ENCODE data around the gene SLC25A26.
"Not testable (repeated sequence)": the region's sequence is repeated elsewhere in the genome, so short reads cannot be mapped to it uniquely, and the experiment has no call there.

SLC25A26 gene

GRCh38 chr3:66280304-66280703 is 59.5 kb downstream of the SLC25A26 start:
- no peak overlapping the region for H3K18ac ChIP-seq (ENCODE audit: low read length)
- no peak overlapping the region for H2BK5ac ChIP-seq (ENCODE audit: low read length)
- no peaks in the 10 kb centered on the region for H3K4me1 ChIP-seq (ENCODE audit: control insufficient read depth, low read depth, low read length)
- no peak overlapping the region for H2BK120ac ChIP-seq (ENCODE audit: low read depth, low read length)
- no peaks in the 10 kb centered on the region for H3K79me2 ChIP-seq (ENCODE audit: control insufficient read depth, insufficient read depth, low read length)
- no peak overlapping the region for H3K23ac ChIP-seq (ENCODE audit: low read length)
- H3K56ac ChIP-seq (ENCODE audit: low read length), result no peak overlapping the region
- WGBS (ENCODE audit: extremely low coverage, insufficient coverage, low lambda C conversion rate), result no CpG with 5 or more reads among the region's 3 CpGs
- no peaks in the 10 kb centered on the region for H3K27me3 ChIP-seq (ENCODE audit: insufficient read depth, low read length, poor library complexity)
- no peaks in the 10 kb centered on the region for H3K79me1 ChIP-seq (ENCODE audit: low read length)
- no peak overlapping the region for H2AK5ac ChIP-seq (ENCODE audit: low read length)
- H3K9ac ChIP-seq (ENCODE audit: low read length), result no peak overlapping the region
- H4K8ac ChIP-seq (ENCODE audit: low read depth, low read length), result no peak overlapping the region
- no peak overlapping the region for H3K4ac ChIP-seq (ENCODE audit: low read depth, low read length)
- no peak overlapping the region for H3K27ac ChIP-seq (ENCODE audit: low read depth, low read length)
- no peak overlapping the region for H2BK15ac ChIP-seq (replicated peaks; ENCODE audit: low read depth)
- H4K5ac ChIP-seq (ENCODE audit: low read length), result no peak overlapping the region
- H3K36me3 ChIP-seq (ENCODE audit: control insufficient read depth, insufficient read depth, low read length), result no peaks in the 10 kb centered on the region
- DNase-seq, result no peak
- H3K4me3 ChIP-seq (ENCODE audit: low read length), result no peak overlapping the region
- H3K4me2 ChIP-seq (ENCODE audit: low read length), result no peak overlapping the region

- not testable (repeated sequence) for H3K4ac ChIP-seq (ENCODE audit: low read depth, low read length); H2AK5ac ChIP-seq (ENCODE audit: low read length); H3K79me2 ChIP-seq (ENCODE audit: control insufficient read depth, insufficient read depth, low read length); H3K27me3 ChIP-seq (ENCODE audit: insufficient read depth, low read length, poor library complexity); H2BK120ac ChIP-seq (ENCODE audit: low read depth, low read length); H3K79me1 ChIP-seq (ENCODE audit: low read length); H3K4me3 ChIP-seq (ENCODE audit: low read length); H2BK5ac ChIP-seq (ENCODE audit: low read length); H3K56ac ChIP-seq (ENCODE audit: low read length); H3K9ac ChIP-seq (ENCODE audit: low read length); DNase-seq; H3K36me3 ChIP-seq (ENCODE audit: control insufficient read depth, insufficient read depth, low read length); H3K23ac ChIP-seq (ENCODE audit: low read length); H3K18ac ChIP-seq (ENCODE audit: low read length); H4K8ac ChIP-seq (ENCODE audit: low read depth, low read length); H3K4me2 ChIP-seq (ENCODE audit: low read length); H3K27ac ChIP-seq (ENCODE audit: low read depth, low read length); H4K5ac ChIP-seq (ENCODE audit: low read length); H2BK15ac ChIP-seq (replicated peaks; ENCODE audit: low read depth); H3K4me1 ChIP-seq (ENCODE audit: control insufficient read depth, low read depth, low read length)
- WGBS (ENCODE audit: extremely low coverage, insufficient coverage, low lambda C conversion rate), result no CpG with 5 or more reads among the region's 4 CpGs
Measured at GRCh38 chr3:66291922-66292321, 71.1 kb downstream of the SLC25A26 start.

- H3K79me1 ChIP-seq (ENCODE audit: low read length), result no peaks in the 10 kb centered on the region
- DNase-seq, result no peak
- H4K5ac ChIP-seq (ENCODE audit: low read length), result no peak overlapping the region
- H2BK120ac ChIP-seq (ENCODE audit: low read depth, low read length), result no peak overlapping the region
- H2AK5ac ChIP-seq (ENCODE audit: low read length), result no peak overlapping the region
- no peak overlapping the region for H2BK5ac ChIP-seq (ENCODE audit: low read length)
- H3K36me3 ChIP-seq (ENCODE audit: control insufficient read depth, insufficient read depth, low read length), result no peaks in the 10 kb centered on the region
- H3K9ac ChIP-seq (ENCODE audit: low read length), result no peak overlapping the region
- H3K23ac ChIP-seq (ENCODE audit: low read length), result no peak overlapping the region
- H3K56ac ChIP-seq (ENCODE audit: low read length), result no peak overlapping the region
- no peaks in the 10 kb centered on the region for H3K79me2 ChIP-seq (ENCODE audit: control insufficient read depth, insufficient read depth, low read length)
- no CpG with 5 or more reads among the region's 2 CpGs for WGBS (ENCODE audit: extremely low coverage, insufficient coverage, low lambda C conversion rate)
- no peaks in the 10 kb centered on the region for H3K4me1 ChIP-seq (ENCODE audit: control insufficient read depth, low read depth, low read length)
- H2BK15ac ChIP-seq (replicated peaks; ENCODE audit: low read depth), result no peak overlapping the region
- no peak overlapping the region for H3K4me2 ChIP-seq (ENCODE audit: low read length)
- no peak overlapping the region for H3K18ac ChIP-seq (ENCODE audit: low read length)
- no peaks in the 10 kb centered on the region for H3K27me3 ChIP-seq (ENCODE audit: insufficient read depth, low read length, poor library complexity)
- no peak overlapping the region for H3K27ac ChIP-seq (ENCODE audit: low read depth, low read length)
- H3K4me3 ChIP-seq (ENCODE audit: low read length), result no peak overlapping the region
- no peak overlapping the region for H4K8ac ChIP-seq (ENCODE audit: low read depth, low read length)
- H3K4ac ChIP-seq (ENCODE audit: low read depth, low read length), result no peak overlapping the region
Measured at GRCh38 chr3:66297260-66297873, 76.6 kb downstream of the SLC25A26 start.

GRCh38 chr3:66297900-66298299 is 77.1 kb downstream of the SLC25A26 start:
- Histone ChIP-seq H2BK120ac (ENCODE audit: low read depth, low read length) (no peak overlapping the region), H2BK5ac (ENCODE audit: low read length) (no peak overlapping the region), H2AK5ac (ENCODE audit: low read length) (no peak overlapping the region), H3K18ac (ENCODE audit: low read length) (no peak overlapping the region), H2BK15ac (replicated peaks; ENCODE audit: low read depth) (no peak overlapping the region), H3K9ac (ENCODE audit: low read length) (no peak overlapping the region), H4K5ac (ENCODE audit: low read length) (no peak overlapping the region), H3K4me3 (ENCODE audit: low read length) (no peak overlapping the region), H4K8ac (ENCODE audit: low read depth, low read length) (no peak overlapping the region), H3K4me2 (ENCODE audit: low read length) (no peak overlapping the region), H3K56ac (ENCODE audit: low read length) (no peak overlapping the region), H3K27me3 (ENCODE audit: insufficient read depth, low read length, poor library complexity) (no peaks in the 10 kb centered on the region), H3K4ac (ENCODE audit: low read depth, low read length) (no peak overlapping the region), H3K27ac (ENCODE audit: low read depth, low read length) (no peak overlapping the region), H3K79me2 (ENCODE audit: control insufficient read depth, insufficient read depth, low read length) (no peaks in the 10 kb centered on the region), H3K36me3 (ENCODE audit: control insufficient read depth, insufficient read depth, low read length) (no peaks in the 10 kb centered on the region), H3K4me1 (ENCODE audit: control insufficient read depth, low read depth, low read length) (no peaks in the 10 kb centered on the region), H3K79me1 (ENCODE audit: low read length) (no peaks in the 10 kb centered on the region), H3K23ac (ENCODE audit: low read length) (no peak overlapping the region)
- WGBS (ENCODE audit: extremely low coverage, insufficient coverage, low lambda C conversion rate), result no CpG with 5 or more reads among the region's 2 CpGs
- no peak for DNase-seq

GRCh38 chr3:66298591-66298990 is 77.8 kb downstream of the SLC25A26 start:
- Histone ChIP-seq H3K4ac (ENCODE audit: low read depth, low read length) (no peak overlapping the region), H3K4me2 (ENCODE audit: low read length) (no peak overlapping the region), H3K27me3 (ENCODE audit: insufficient read depth, low read length, poor library complexity) (no peaks in the 10 kb centered on the region), H2AK5ac (ENCODE audit: low read length) (no peak overlapping the region), H4K8ac (ENCODE audit: low read depth, low read length) (no peak overlapping the region), H3K23ac (ENCODE audit: low read length) (no peak overlapping the region), H3K18ac (ENCODE audit: low read length) (no peak overlapping the region), H2BK15ac (replicated peaks; ENCODE audit: low read depth) (no peak overlapping the region), H3K4me3 (ENCODE audit: low read length) (no peak overlapping the region), H4K5ac (ENCODE audit: low read length) (no peak overlapping the region), H3K4me1 (ENCODE audit: control insufficient read depth, low read depth, low read length) (no peaks in the 10 kb centered on the region), H3K56ac (ENCODE audit: low read length) (no peak overlapping the region), H3K9ac (ENCODE audit: low read length) (no peak overlapping the region), H2BK5ac (ENCODE audit: low read length) (no peak overlapping the region), H3K27ac (ENCODE audit: low read depth, low read length) (no peak overlapping the region), H3K36me3 (ENCODE audit: control insufficient read depth, insufficient read depth, low read length) (no peaks in the 10 kb centered on the region), H3K79me2 (ENCODE audit: control insufficient read depth, insufficient read depth, low read length) (no peaks in the 10 kb centered on the region), H3K79me1 (ENCODE audit: low read length) (no peaks in the 10 kb centered on the region), H2BK120ac (ENCODE audit: low read depth, low read length) (no peak overlapping the region)
- no CpG with 5 or more reads among the region's 1 CpG for WGBS (ENCODE audit: extremely low coverage, insufficient coverage, low lambda C conversion rate)
- no peak for DNase-seq

GRCh38 chr3:66299085-66299484 is 78.3 kb downstream of the SLC25A26 start:
- not testable (repeated sequence) for H2BK5ac ChIP-seq (ENCODE audit: low read length); DNase-seq; H3K4me3 ChIP-seq (ENCODE audit: low read length); H3K18ac ChIP-seq (ENCODE audit: low read length); H3K27ac ChIP-seq (ENCODE audit: low read depth, low read length); H3K4ac ChIP-seq (ENCODE audit: low read depth, low read length); H2BK15ac ChIP-seq (replicated peaks; ENCODE audit: low read depth); H3K56ac ChIP-seq (ENCODE audit: low read length); H2AK5ac ChIP-seq (ENCODE audit: low read length); H3K4me1 ChIP-seq (ENCODE audit: control insufficient read depth, low read depth, low read length); H3K36me3 ChIP-seq (ENCODE audit: control insufficient read depth, insufficient read depth, low read length); H3K4me2 ChIP-seq (ENCODE audit: low read length); H3K79me2 ChIP-seq (ENCODE audit: control insufficient read depth, insufficient read depth, low read length); H3K79me1 ChIP-seq (ENCODE audit: low read length); H4K5ac ChIP-seq (ENCODE audit: low read length); H3K9ac ChIP-seq (ENCODE audit: low read length); H4K8ac ChIP-seq (ENCODE audit: low read depth, low read length); H2BK120ac ChIP-seq (ENCODE audit: low read depth, low read length); H3K27me3 ChIP-seq (ENCODE audit: insufficient read depth, low read length, poor library complexity); H3K23ac ChIP-seq (ENCODE audit: low read length)
- no CpG with 5 or more reads among the region's 7 CpGs for WGBS (ENCODE audit: extremely low coverage, insufficient coverage, low lambda C conversion rate)
